Stimulated activated CD8-positive, alpha-beta memory T cell treated with anti-CD3 and anti-CD28 coated beads, Interleukin-4, amount 100 ng/mL, for 48 hours (primary cell): ENCODE data around the gene GGTLC1.
A peak's percentile ranks its signal among the peaks of the same experiment; 100 is the strongest.

Source experiments
- DNase-seq: peaks from one replicate; pipeline ENCODE4 v3.0.0-alpha.2; 2020

GGTLC1 gene

GRCh38 chr20:23963941-23964340, 24.6 kb downstream of the GGTLC1 start:
- DNase-seq: no peak

GRCh38 chr20:23962272-23962671, 26.3 kb downstream of the GGTLC1 start:
- DNase-seq: no peak

GRCh38 chr20:23959054-23959453, 29.5 kb downstream of the GGTLC1 start:
- DNase-seq: no peak

GRCh38 chr20:23955896-23956295, 32.7 kb downstream of the GGTLC1 start:
- no peak for DNase-seq

GRCh38 chr20:23954008-23954745, 34.4 kb downstream of the GGTLC1 start:
- no peak for DNase-seq

- DNase-seq: no peak
These were observed 42.4 kb downstream of the GGTLC1 start for GRCh38 chr20:23946206-23946605.

GRCh38 chr20:23943304-23943703, 45.3 kb downstream of the GGTLC1 start:
- DNase-seq: no peak

- DNase-seq: no peak
These were observed 48.9 kb downstream of the GGTLC1 start for GRCh38 chr20:23939641-23940040.

- DNase-seq: no peak
These were observed 49.5 kb downstream of the GGTLC1 start for GRCh38 chr20:23939063-23939462.

GRCh38 chr20:23938118-23938438, 50.5 kb downstream of the GGTLC1 start:
- no peak for DNase-seq

- DNase-seq: peak; percentile 66
These were observed 51.1 kb downstream of the GGTLC1 start for GRCh38 chr20:23937303-23938117.
